SHP77 (cell line): ENCODE measurements around the gene ATP2A1.

Source experiments
- DNase-seq, 2 experiments: peaks; one replicate each; lab custom pipeline; 2025; lab: John Stamatoyannopoulos, UW

Gene ATP2A1

GRCh38 chr16:28878083-28878926, at the start of gene ATP2A1:
ATP2A1 (plus strand) TSS chr16:28878488; CDS start chr16:28878672, 184 bp downstream.
- DNase-seq, result no peak

- DNase-seq, result no peak
Measured at GRCh38 chr16:28829747-28830146, 48.5 kb upstream of the ATP2A1 start.

GRCh38 chr16:28830531-28830930, 47.8 kb upstream of the ATP2A1 start:
- no peak for DNase-seq

GRCh38 chr16:28834349-28834748, 43.9 kb upstream of the ATP2A1 start:
- DNase-seq, result no peak

- no peak for DNase-seq
Measured at GRCh38 chr16:28834873-28835863, 43.1 kb upstream of the ATP2A1 start.

- no peak for DNase-seq
Measured at GRCh38 chr16:28835864-28836760, 42.2 kb upstream of the ATP2A1 start.

- DNase-seq, result no peak
Measured at GRCh38 chr16:28836761-28837064, 41.6 kb upstream of the ATP2A1 start.

- DNase-seq, result no peak
Measured at GRCh38 chr16:28837672-28838557, 40.4 kb upstream of the ATP2A1 start.

GRCh38 chr16:28838558-28838918, 39.8 kb upstream of the ATP2A1 start:
- no peak for DNase-seq

GRCh38 chr16:28839004-28839639, 39.2 kb upstream of the ATP2A1 start:
- no peak for DNase-seq

- DNase-seq, result no peak
Measured at GRCh38 chr16:28839899-28840298, 38.4 kb upstream of the ATP2A1 start.

GRCh38 chr16:28842696-28843095, 35.6 kb upstream of the ATP2A1 start:
- DNase-seq, result no peak

GRCh38 chr16:28843766-28844165, 34.5 kb upstream of the ATP2A1 start:
- DNase-seq, result no peak

GRCh38 chr16:28844226-28844885, 33.9 kb upstream of the ATP2A1 start:
- no peak for DNase-seq

GRCh38 chr16:28845293-28845692, 33.0 kb upstream of the ATP2A1 start:
- peak in 1 of 2 experiments; percentile 15 for DNase-seq

- no peak for DNase-seq
Measured at GRCh38 chr16:28845761-28846079, 32.6 kb upstream of the ATP2A1 start.

GRCh38 chr16:28846080-28846932, 32.0 kb upstream of the ATP2A1 start, which contains the start of gene TUFM:
TUFM (minus strand) TSS chr16:28846348; CDS start chr16:28846269, 79 bp downstream.
- peak; percentile 98 to 99 for DNase-seq

GRCh38 chr16:28846933-28847273, 31.4 kb upstream of the ATP2A1 start:
- peak in 1 of 2 experiments; percentile 35 for DNase-seq

- DNase-seq, result no peak
Measured at GRCh38 chr16:28858421-28858820, 19.9 kb upstream of the ATP2A1 start.
